Stimulated activated CD8-positive, alpha-beta memory T cell treated with anti-CD3 and anti-CD28 coated beads, Interleukin-12 subunit alpha, Interleukin-12 subunit beta, amount 100 ng/mL, for 1 hour (primary cell): ENCODE results near the gene ZFAND6.
"Not testable (repeated sequence)": the region's sequence is repeated elsewhere in the genome, so short reads cannot be mapped to it uniquely, and the experiment has no call there.

Experiments
- DNase-seq: peaks from one replicate; pipeline ENCODE4 v3.0.0-alpha.2; 2020; ENCODE audit warnings: low read depth

Gene ZFAND6

GRCh38 chr15:80151576-80151975, 92.1 kb downstream of the ZFAND6 start:
- no peak for DNase-seq

GRCh38 chr15:80152180-80152895, 92.9 kb downstream of the ZFAND6 start:
- peak; percentile 73 for DNase-seq

GRCh38 chr15:80152896-80153876, 93.7 kb downstream of the ZFAND6 start, which contains the start of gene FAH:
Gene FAH, plus strand, starts transcription at chr15:80152999. Its CDS starts 56 bp downstream, at chr15:80153055.
- DNase-seq, result no peak

- no peak for DNase-seq
These were observed 94.4 kb downstream of the ZFAND6 start for GRCh38 chr15:80153900-80154299.

- no peak for DNase-seq
These were observed 94.9 kb downstream of the ZFAND6 start for GRCh38 chr15:80154336-80154735.

GRCh38 chr15:80155001-80155377, 95.5 kb downstream of the ZFAND6 start:
- DNase-seq, result no peak

- DNase-seq, result not testable (repeated sequence)
These were observed 96.1 kb downstream of the ZFAND6 start for GRCh38 chr15:80155378-80156175.

GRCh38 chr15:80156176-80156720, 96.8 kb downstream of the ZFAND6 start:
- DNase-seq, result no peak

- DNase-seq, result no peak
These were observed 97.7 kb downstream of the ZFAND6 start for GRCh38 chr15:80157215-80157614.

- no peak for DNase-seq
These were observed 99.8 kb downstream of the ZFAND6 start for GRCh38 chr15:80159301-80159700.

- no peak for DNase-seq
These were observed 100.5 kb downstream of the ZFAND6 start for GRCh38 chr15:80159811-80160569.

GRCh38 chr15:80160570-80161156, 101.2 kb downstream of the ZFAND6 start:
- no peak for DNase-seq

GRCh38 chr15:80161468-80162016, 102.1 kb downstream of the ZFAND6 start:
- DNase-seq, result no peak

- no peak for DNase-seq
These were observed 102.6 kb downstream of the ZFAND6 start for GRCh38 chr15:80162059-80162554.

- DNase-seq, result no peak
These were observed 103.7 kb downstream of the ZFAND6 start for GRCh38 chr15:80163217-80163616.

GRCh38 chr15:80163897-80164296, 104.4 kb downstream of the ZFAND6 start:
- DNase-seq, result no peak

- DNase-seq, result no peak
These were observed 108.5 kb downstream of the ZFAND6 start for GRCh38 chr15:80167936-80168335.

- no peak for DNase-seq
These were observed 108.9 kb downstream of the ZFAND6 start for GRCh38 chr15:80168421-80168820.

GRCh38 chr15:80169768-80170357, 110.4 kb downstream of the ZFAND6 start:
- DNase-seq, result no peak

- no peak for DNase-seq
These were observed 111.1 kb downstream of the ZFAND6 start for GRCh38 chr15:80170596-80170995.
